ENCODE measurements around the gene SLC6A3.

The SLC6A3 gene

GRCh38 chr5:1345876-1346626, 99.2 kb downstream of the SLC6A3 start:
- H3K4me3 ChIP-seq (replicated peaks in 1 of 2; ENCODE audit: low read depth in 2 of 2, low read length in 2 of 2), result peak overlapping the region; percentile 87
- TF ChIP-seq CTCF (IDR thresholded peaks at IDR 0.05; ENCODE audit: low read depth, low read length), result no peak
- no peak for DNase-seq (ENCODE audit: low read depth in 2 of 2)

GRCh38 chr5:1344975-1345838, 100.0 kb downstream of the SLC6A3 start, which contains the start of gene CLPTM1L:
Gene CLPTM1L (minus strand): TSS chr5:1345099. CDS start chr5:1344841, 258 bp downstream.
- peak within 1 kb of the TSS; percentile 87 for H3K4me3 ChIP-seq (replicated peaks in 1 of 2; ENCODE audit: low read depth in 2 of 2, low read length in 2 of 2)
- no peak for TF ChIP-seq CTCF (IDR thresholded peaks at IDR 0.05; ENCODE audit: low read depth, low read length)
- peak; percentile 80 to 87 for DNase-seq (ENCODE audit: low read depth in 2 of 2)

- no peak for TF ChIP-seq CTCF (IDR thresholded peaks at IDR 0.05; ENCODE audit: low read depth, low read length)
- peak overlapping the region; percentile 68 to 87 for H3K4me3 ChIP-seq (replicated peaks in 1 of 2; ENCODE audit: low read depth in 2 of 2, low read length in 2 of 2)
- peak in 1 of 2 donors; percentile 27 for DNase-seq (ENCODE audit: low read depth in 2 of 2)
These were observed 101.0 kb downstream of the SLC6A3 start for GRCh38 chr5:1343931-1344901.

GRCh38 chr5:1343315-1343751, 101.9 kb downstream of the SLC6A3 start:
- no peak for TF ChIP-seq CTCF (IDR thresholded peaks at IDR 0.05; ENCODE audit: low read depth, low read length)
- no peak for DNase-seq (ENCODE audit: low read depth in 2 of 2)
- H3K4me3 ChIP-seq (replicated peaks in 1 of 2; ENCODE audit: low read depth in 2 of 2, low read length in 2 of 2), result no peak overlapping the region

Data from cardiac fibroblast (primary cell).